ENCODE results near the gene MARCHF3. TPM values are rescaled to one million over a fixed set of nuclear protein-coding genes. Genes with fewer than 3 reads are reported as not detected.
"Not testable (repeated sequence)": the region's sequence is repeated elsewhere in the genome, so short reads cannot be mapped to it uniquely, and the experiment has no call there.

Gene MARCHF3
- total and polyA plus RNA-seq, 2 donors from 2014 or later = 1.5 to 8.0 TPM

- Histone ChIP-seq H3K27ac (ENCODE audit: low read depth in 2 of 2, low read length in 2 of 2) (no peak overlapping the region), H3K4me1 (ENCODE audit: control insufficient read depth in 2 of 3, insufficient read depth in 2 of 3, low read depth in 1 of 3, low read length in 3 of 3) (no peaks in the 10 kb centered on the region), H3K27me3 (ENCODE audit: control insufficient read depth, insufficient read depth, low read length) (no peaks in the 10 kb centered on the region), H3K36me3 (ENCODE audit: control insufficient read depth in 2 of 3, insufficient read depth in 3 of 3, low read length in 3 of 3) (no peaks in the 10 kb centered on the region), H3K4me3 (ENCODE audit: low read length in 3 of 3) (no peak overlapping the region), H3K9ac (ENCODE audit: low read length in 3 of 3) (no peak overlapping the region), H3K9me3 (ENCODE audit: control insufficient read depth in 2 of 3, insufficient read depth in 1 of 3, low read length in 3 of 3) (no peaks in the 10 kb centered on the region)
- intact Hi-C loops (cut with DNase I) = no loop called here
- no peak for DNase-seq
- no peak for FAIRE-seq
- no peak for TF ChIP-seq CTCF (IDR thresholded peaks at IDR 0.05; ENCODE audit: borderline replicate concordance, extremely low read depth, insufficient read depth)
Measured at GRCh38 chr5:126948453-126948852, 81.9 kb downstream of the MARCHF3 start.

- TF ChIP-seq CTCF (IDR thresholded peaks at IDR 0.05; ENCODE audit: borderline replicate concordance, extremely low read depth, insufficient read depth) = no peak
- H3K4me3 ChIP-seq (ENCODE audit: low read length in 3 of 3) = no peak overlapping the region
- H3K9me3 ChIP-seq (ENCODE audit: control insufficient read depth in 2 of 3, insufficient read depth in 1 of 3, low read length in 3 of 3) = no peaks in the 10 kb centered on the region
- no peaks in the 10 kb centered on the region for H3K27me3 ChIP-seq (ENCODE audit: control insufficient read depth, insufficient read depth, low read length)
- H3K27ac ChIP-seq (ENCODE audit: low read depth in 2 of 2, low read length in 2 of 2) = no peak overlapping the region
- no peak overlapping the region for H3K9ac ChIP-seq (ENCODE audit: low read length in 3 of 3)
- FAIRE-seq = no peak
- DNase-seq = no peak
- no peaks in the 10 kb centered on the region for H3K4me1 ChIP-seq (ENCODE audit: control insufficient read depth in 2 of 3, insufficient read depth in 2 of 3, low read depth in 1 of 3, low read length in 3 of 3)
- intact Hi-C loops (cut with DNase I) = no loop called here
- H3K36me3 ChIP-seq (ENCODE audit: control insufficient read depth in 2 of 3, insufficient read depth in 3 of 3, low read length in 3 of 3) = no peaks in the 10 kb centered on the region
Measured at GRCh38 chr5:126948011-126948355, 82.4 kb downstream of the MARCHF3 start.

GRCh38 chr5:126947146-126948010 lies 83.0 kb downstream of the MARCHF3 start:
- H3K27me3 ChIP-seq (ENCODE audit: control insufficient read depth, insufficient read depth, low read length) = no peaks in the 10 kb centered on the region
- DNase-seq = peak in 1 of 5 donors; percentile 51
- H3K36me3 ChIP-seq (ENCODE audit: control insufficient read depth in 2 of 3, insufficient read depth in 3 of 3, low read length in 3 of 3) = no peaks in the 10 kb centered on the region
- TF ChIP-seq CTCF (IDR thresholded peaks at IDR 0.05; ENCODE audit: borderline replicate concordance, extremely low read depth, insufficient read depth) = no peak
- H3K9ac ChIP-seq (ENCODE audit: low read length in 3 of 3) = no peak overlapping the region
- no peak for FAIRE-seq
- H3K4me1 ChIP-seq (ENCODE audit: control insufficient read depth in 2 of 3, insufficient read depth in 2 of 3, low read depth in 1 of 3, low read length in 3 of 3) = no peaks in the 10 kb centered on the region
- intact Hi-C loops (cut with DNase I) = no loop called here
- no peak overlapping the region for H3K27ac ChIP-seq (ENCODE audit: low read depth in 2 of 2, low read length in 2 of 2)
- no peak overlapping the region for H3K4me3 ChIP-seq (ENCODE audit: low read length in 3 of 3)
- no peaks in the 10 kb centered on the region for H3K9me3 ChIP-seq (ENCODE audit: control insufficient read depth in 2 of 3, insufficient read depth in 1 of 3, low read length in 3 of 3)

GRCh38 chr5:126942908-126943307 lies 87.5 kb downstream of the MARCHF3 start:
- FAIRE-seq; intact Hi-C loops (cut with DNase I); H3K9ac ChIP-seq (ENCODE audit: low read length in 3 of 3); H3K36me3 ChIP-seq (ENCODE audit: control insufficient read depth in 2 of 3, insufficient read depth in 3 of 3, low read length in 3 of 3); H3K4me1 ChIP-seq (ENCODE audit: control insufficient read depth in 2 of 3, insufficient read depth in 2 of 3, low read depth in 1 of 3, low read length in 3 of 3); H3K27ac ChIP-seq (ENCODE audit: low read depth in 2 of 2, low read length in 2 of 2); H3K4me3 ChIP-seq (ENCODE audit: low read length in 3 of 3); H3K9me3 ChIP-seq (ENCODE audit: control insufficient read depth in 2 of 3, insufficient read depth in 1 of 3, low read length in 3 of 3); DNase-seq; H3K27me3 ChIP-seq (ENCODE audit: control insufficient read depth, insufficient read depth, low read length): not testable (repeated sequence)
